Measurements from ENCODE around the gene ANAPC2.

The ANAPC2 gene

GRCh38 chr9:137164370-137165249 is 23.8 kb downstream of the ANAPC2 start:
- DNase-seq (ENCODE audit: low read depth in 4 of 4, low spot score in 1 of 4) = no peak

DNA sequence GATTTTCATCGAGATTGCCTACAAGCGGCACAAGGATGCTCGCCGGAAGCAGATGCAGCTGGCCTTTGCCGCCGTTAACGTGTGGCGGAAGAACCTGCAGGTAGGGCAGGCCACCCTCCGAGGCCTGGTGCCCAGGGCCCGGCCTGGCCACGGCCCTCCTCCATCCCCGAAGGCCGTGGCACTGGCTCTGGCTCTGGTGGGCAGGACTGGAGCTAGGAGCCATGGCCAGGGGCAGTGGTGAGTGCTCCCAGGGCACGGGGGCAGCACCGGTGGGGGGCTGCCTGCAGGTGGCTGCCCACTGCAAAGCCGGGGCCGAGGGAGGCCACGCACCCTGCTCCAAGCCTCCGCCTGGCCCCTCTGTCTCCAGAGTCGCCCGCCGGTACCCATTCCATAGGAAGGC is 24.6 kb downstream of the ANAPC2 start:
- no peak for DNase-seq (ENCODE audit: low read depth in 4 of 4, low spot score in 1 of 4)

GRCh38 chr9:137163365-137163715 is 25.0 kb downstream of the ANAPC2 start:
- DNase-seq (ENCODE audit: low read depth in 4 of 4, low spot score in 1 of 4) = no peak

DNA sequence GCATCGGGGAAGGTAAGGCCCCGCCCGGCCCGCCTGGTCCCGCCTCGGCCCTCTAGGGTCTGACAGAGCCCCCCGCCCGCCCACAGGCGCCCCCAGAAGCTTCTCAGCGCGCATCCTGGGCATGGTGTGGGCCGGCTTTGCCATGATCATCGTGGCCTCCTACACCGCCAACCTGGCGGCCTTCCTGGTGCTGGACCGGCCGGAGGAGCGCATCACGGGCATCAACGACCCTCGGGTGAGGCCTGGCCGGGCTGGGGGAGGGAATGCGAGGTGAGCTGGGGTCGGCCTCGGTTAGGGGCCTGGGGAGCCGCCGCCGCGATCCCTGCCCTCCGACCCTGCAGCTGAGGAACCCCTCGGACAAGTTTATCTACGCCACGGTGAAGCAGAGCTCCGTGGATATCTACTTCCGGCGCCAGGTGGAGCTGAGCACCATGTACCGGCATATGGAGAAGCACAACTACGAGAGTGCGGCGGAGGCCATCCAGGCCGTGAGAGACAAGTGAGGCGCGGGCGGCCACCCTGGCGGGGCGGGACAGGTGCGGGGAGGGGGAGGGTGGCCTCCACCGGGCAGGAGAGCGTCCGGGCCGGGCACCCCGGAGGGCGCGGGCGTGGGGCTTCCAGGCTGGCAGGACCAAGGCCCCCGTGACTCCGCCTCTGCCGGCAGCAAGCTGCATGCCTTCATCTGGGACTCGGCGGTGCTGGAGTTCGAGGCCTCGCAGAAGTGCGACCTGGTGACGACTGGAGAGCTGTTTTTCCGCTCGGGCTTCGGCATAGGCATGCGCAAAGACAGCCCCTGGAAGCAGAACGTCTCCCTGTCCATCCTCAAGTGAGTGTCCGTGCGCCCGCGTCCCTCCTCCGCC is 25.6 kb downstream of the ANAPC2 start:
- no peak for DNase-seq (ENCODE audit: low read depth in 4 of 4, low spot score in 1 of 4)

DNA sequence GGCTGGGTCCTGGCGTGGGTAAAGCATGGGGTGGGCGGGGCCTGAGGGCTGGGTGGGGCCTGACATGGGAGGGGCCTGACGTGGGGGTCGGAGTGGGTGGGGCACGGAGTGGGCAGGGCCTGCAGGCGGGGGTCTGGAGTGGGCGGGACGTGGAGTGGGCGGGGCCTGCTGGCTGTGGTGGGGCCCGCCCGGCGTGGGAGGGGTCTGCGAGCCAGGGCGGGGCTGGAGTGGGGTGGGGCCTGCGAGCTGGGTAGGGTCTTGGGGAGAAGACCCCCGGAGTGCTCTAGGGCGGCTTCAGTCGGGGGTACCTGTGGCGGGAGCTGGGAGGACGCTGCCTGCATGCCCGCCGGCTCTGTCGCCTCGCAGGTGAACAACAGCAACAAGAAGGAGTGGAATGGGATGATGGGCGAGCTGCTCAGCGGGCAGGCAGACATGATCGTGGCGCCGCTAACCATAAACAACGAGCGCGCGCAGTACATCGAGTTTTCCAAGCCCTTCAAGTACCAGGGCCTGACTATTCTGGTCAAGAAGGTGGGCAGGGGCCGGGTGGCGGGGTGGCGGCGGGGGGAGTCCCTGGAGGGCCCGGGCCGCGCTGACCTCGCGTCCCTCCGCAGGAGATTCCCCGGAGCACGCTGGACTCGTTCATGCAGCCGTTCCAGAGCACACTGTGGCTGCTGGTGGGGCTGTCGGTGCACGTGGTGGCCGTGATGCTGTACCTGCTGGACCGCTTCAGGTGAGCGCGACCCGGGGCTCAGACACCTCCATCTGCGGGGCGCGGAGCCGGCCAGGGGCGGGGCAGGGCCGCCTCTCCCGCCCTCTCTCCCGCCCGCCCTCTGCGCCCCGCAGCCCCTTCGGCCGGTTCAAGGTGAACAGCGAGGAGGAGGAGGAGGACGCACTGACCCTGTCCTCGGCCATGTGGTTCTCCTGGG is 26.5 kb downstream of the ANAPC2 start:
- DNase-seq (ENCODE audit: low read depth in 4 of 4, low spot score in 1 of 4) = no peak

GRCh38 chr9:137160716-137161557 is 27.4 kb downstream of the ANAPC2 start:
- DNase-seq (ENCODE audit: low read depth in 4 of 4, low spot score in 1 of 4) = no peak

GRCh38 chr9:137160054-137160425 is 28.3 kb downstream of the ANAPC2 start:
- DNase-seq (ENCODE audit: low read depth in 4 of 4, low spot score in 1 of 4) = no peak

DNA sequence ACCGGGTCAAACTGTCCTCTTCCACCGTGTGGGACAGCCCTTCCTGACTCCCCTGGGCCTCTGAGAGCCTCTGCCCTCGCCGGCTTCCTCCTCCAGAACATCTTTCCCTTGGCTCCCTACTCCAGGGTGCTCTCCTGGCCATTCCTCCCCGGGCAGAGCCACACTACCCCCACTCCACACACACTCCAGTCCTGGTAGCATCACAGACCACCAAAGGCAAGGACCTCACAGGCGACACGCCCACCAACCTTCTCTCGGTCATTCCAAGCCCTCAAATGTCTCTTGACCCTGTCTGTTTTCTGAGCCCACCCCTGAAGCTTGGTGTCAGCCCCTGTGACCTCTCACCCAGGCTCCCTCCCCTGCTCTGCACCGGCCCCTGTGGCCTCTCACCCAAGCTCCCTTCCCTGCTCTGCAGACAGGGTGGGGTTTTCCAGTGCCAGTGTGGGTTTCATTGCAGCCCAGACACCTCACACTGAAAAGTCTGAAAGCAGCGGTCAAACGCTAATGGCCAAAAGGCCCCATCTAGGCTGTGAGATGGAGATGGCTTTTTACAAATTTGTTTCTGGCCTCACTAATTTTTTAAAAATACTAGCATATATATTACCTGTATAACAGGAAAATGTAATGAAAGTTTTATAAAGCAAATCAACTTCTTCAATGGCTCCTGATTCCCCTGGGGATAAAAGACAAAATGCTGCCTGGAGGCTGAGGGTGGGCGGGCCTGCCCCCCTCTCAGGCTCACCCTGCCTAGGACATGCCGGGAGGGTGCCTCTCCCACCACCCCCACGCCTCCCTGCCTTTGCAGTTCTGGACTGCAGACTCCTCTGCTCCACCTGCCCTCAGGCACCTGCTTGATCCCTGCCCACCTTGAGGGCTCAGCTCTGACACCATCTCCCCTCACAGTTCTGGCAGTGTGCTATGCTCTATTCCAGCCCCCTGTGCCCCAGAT is 29.0 kb downstream of the ANAPC2 start:
- DNase-seq (ENCODE audit: low read depth in 4 of 4, low spot score in 1 of 4) = no peak

- no peak for DNase-seq (ENCODE audit: low read depth in 4 of 4, low spot score in 1 of 4)
Observed at GRCh38 chr9:137158625-137159024, 29.7 kb downstream of the ANAPC2 start.

- no peak for DNase-seq (ENCODE audit: low read depth in 4 of 4, low spot score in 1 of 4)
Observed at GRCh38 chr9:137157618-137158415, 30.5 kb downstream of the ANAPC2 start.

GRCh38 chr9:137156567-137157375 is 31.6 kb downstream of the ANAPC2 start:
- DNase-seq (ENCODE audit: low read depth in 4 of 4, low spot score in 1 of 4) = peak; percentile 27 to 47 (median 44)

DNA sequence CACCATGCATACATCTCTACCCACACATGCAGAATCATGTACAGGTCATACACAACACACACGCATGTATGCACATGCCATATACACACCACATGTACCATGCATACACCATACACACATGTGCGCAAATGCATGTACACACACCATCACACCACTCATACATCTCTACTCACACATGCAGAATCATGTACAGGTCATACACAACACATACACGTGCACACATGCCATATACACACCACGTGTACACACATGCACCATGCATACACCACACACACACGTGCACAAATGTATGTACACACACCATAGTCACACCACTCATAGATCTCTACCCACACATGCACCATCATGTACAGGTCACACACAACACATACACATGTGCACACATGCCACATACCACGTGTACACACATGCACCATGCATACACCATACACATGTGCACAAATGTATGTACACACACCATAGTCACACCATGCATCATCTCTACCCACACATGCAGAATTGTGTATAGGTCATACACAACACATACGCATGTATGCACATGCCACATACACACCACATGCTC is 35.4 kb downstream of the ANAPC2 start:
- DNase-seq (ENCODE audit: low read depth in 4 of 4, low spot score in 1 of 4) = no peak

DNA sequence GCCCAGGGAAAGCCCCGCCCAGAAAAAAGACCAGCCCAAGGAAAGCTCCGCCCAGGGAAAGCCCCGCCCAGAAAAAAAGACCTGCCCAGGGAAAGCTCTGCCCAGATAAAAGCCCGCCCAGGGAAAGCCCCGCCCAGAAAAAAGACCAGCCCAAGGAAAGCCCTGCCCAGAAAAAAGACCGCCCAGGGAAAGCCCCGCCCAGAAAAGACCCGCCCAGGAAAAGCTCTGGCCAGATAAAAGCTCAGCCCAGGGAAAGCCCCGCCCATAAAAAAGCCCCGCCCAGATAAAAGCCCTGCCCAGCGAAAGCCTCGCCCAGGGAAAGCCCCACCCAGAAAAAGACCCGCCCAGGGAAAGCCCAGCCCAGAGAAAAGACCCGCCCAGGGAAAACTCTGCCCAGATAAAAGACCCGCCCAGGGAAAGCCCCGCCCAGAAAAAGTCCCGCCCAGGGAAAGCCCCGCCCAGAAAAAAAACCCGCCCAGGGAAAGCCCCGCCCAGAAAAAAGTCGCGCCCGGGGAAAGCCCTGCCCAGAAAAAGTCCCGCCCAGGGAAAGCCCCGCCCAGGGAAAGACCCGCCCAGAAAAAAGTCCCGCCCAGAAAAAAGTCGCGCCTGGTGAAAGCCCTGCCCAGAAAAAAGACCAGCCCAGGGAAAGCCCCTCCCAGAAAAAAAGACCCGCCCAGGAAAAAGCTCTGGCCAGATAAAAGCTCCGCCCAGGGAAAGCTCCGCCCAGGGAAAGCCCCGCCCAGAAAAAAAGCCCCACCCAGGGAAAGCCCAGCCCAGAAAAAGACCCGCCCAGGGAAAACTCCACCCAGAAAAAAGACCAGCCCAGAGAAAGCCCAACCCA is 37.5 kb downstream of the ANAPC2 start:
- peak in 2 of 4 experiments; percentile 40 to 48 for DNase-seq (ENCODE audit: low read depth in 4 of 4, low spot score in 1 of 4)

DNA sequence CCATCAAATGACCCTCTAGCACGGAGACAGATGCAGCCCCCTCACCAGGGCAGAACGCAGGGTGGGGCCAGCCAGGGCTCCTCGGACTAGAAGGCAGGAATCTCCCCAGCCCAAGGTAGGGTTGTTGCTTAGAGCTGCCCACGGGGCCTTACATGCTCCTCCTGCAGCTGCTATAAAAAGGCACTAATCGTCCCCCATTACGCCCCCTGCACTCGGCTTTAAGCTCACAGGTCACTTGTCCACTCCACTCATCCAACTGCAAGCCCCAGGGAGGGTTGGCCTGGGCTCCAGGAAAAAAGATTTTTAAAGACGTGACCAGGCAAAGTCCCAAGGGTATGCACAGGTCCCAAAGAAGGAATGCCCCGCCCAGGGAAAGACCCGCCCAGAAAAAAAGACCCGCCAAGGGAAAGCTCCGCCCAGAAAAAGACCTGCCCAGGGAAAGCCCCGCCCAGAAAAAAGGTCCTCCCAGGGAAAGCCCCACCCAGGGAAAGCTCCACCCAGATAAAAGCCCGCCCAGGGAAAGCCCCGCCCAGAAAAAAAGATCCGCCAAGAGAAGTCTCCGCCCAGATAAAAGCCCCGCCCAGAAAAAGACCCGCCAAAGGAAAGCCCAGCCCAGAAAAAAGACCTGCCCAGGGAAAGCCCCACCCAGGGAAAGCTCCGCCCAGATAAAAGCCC is 38.3 kb downstream of the ANAPC2 start:
- no peak for DNase-seq (ENCODE audit: low read depth in 4 of 4, low spot score in 1 of 4)

DNA sequence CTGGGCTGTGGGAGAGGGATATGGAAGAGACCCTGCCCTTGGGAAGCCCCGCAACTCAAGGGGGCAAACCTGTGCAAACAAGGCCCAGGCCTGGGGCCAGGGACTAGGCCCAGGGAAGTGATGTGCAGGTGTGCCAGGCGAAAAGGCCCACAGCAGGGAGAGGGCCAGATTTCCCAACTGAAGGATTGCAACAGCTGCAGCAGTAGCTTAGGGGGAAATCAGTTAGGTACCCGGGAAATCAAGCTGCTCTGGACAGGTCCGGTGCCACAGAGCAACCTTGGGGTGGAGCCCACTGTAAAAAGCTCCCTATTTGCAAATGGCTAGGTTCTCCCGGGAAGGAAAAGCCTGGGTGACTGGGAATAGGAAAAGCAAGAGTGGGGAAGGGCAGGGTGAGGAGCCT is 39.0 kb downstream of the ANAPC2 start:
- DNase-seq (ENCODE audit: low read depth in 4 of 4, low spot score in 1 of 4) = no peak

DNA sequence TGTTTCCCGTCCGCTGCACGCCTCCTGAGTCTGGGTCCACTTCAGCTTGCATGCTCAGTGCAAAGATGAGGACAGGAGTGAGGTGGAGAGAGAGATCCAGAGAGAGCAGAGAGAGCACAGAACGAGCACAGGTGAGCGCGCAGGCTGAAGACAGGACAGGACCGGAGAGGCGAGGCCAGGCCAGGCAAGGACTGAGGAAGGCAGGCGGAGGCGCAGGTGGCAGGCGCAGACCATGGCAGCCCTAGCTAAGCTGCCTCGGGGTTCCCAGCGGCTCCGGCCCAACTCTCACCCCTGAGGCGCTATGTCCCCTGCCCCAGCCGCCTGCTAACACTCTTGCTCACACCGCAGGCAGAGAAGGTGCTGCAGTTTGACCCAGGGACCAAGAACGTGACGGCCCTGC is 39.7 kb downstream of the ANAPC2 start:
- DNase-seq (ENCODE audit: low read depth in 4 of 4, low spot score in 1 of 4) = no peak

Measured in stimulated activated CD4-positive, alpha-beta T cell treated with anti-CD3 and anti-CD28 coated beads, Interleukin-1b, Interleukin-23, amount 100 ng/mL, for 24 hours (primary cell).